Stimulated activated CD8-positive, alpha-beta memory T cell treated with anti-CD3 and anti-CD28 coated beads, Interleukin-7, amount 100 ng/mL, for 4 hours (primary cell): ENCODE measurements around the gene TLDC2.
"Not testable (repeated sequence)": the region's sequence is repeated elsewhere in the genome, so short reads cannot be mapped to it uniquely, and the experiment has no call there.

Experiments used
- DNase-seq, 2 donors: peaks; one replicate each; pipeline ENCODE4 v3.0.0-alpha.2; 2020; ENCODE audit warnings: low read depth in 2 of 2

Gene TLDC2

GRCh38 chr20:36905566-36905965 is 29.6 kb downstream of the TLDC2 start:
- DNase-seq: not testable (repeated sequence)

GRCh38 chr20:36906086-36906485 is 30.1 kb downstream of the TLDC2 start:
- not testable (repeated sequence) for DNase-seq

GRCh38 chr20:36908603-36909002 is 32.7 kb downstream of the TLDC2 start:
- no peak for DNase-seq

- no peak for DNase-seq
Observed at GRCh38 chr20:36916199-36916598, 40.3 kb downstream of the TLDC2 start.

- no peak for DNase-seq
Observed at GRCh38 chr20:36917240-36917639, 41.3 kb downstream of the TLDC2 start.

GRCh38 chr20:36917943-36918342 is 42.0 kb downstream of the TLDC2 start:
- DNase-seq: no peak

GRCh38 chr20:36919715-36920333 is 43.9 kb downstream of the TLDC2 start:
- DNase-seq: no peak

- no peak for DNase-seq
Observed at GRCh38 chr20:36920334-36920730, 44.4 kb downstream of the TLDC2 start.

- DNase-seq: no peak
Observed at GRCh38 chr20:36924167-36925045, 48.5 kb downstream of the TLDC2 start.

GRCh38 chr20:36925234-36925633 is 49.3 kb downstream of the TLDC2 start:
- DNase-seq: no peak

- DNase-seq: no peak
Observed at GRCh38 chr20:36926653-36927200, 50.8 kb downstream of the TLDC2 start.

GRCh38 chr20:36927704-36928103 is 51.8 kb downstream of the TLDC2 start:
- no peak for DNase-seq

GRCh38 chr20:36929290-36929689 is 53.4 kb downstream of the TLDC2 start:
- DNase-seq: no peak

GRCh38 chr20:36929691-36930090 is 53.8 kb downstream of the TLDC2 start:
- DNase-seq: no peak

GRCh38 chr20:36932067-36932466 is 56.1 kb downstream of the TLDC2 start:
- DNase-seq: not testable (repeated sequence)

GRCh38 chr20:36932476-36933426 is 56.8 kb downstream of the TLDC2 start:
- DNase-seq: no peak

- not testable (repeated sequence) for DNase-seq
Observed at GRCh38 chr20:36933571-36933970, 57.6 kb downstream of the TLDC2 start.

- DNase-seq: no peak
Observed at GRCh38 chr20:36936341-36936740, 60.4 kb downstream of the TLDC2 start.

- DNase-seq: not testable (repeated sequence)
Observed at GRCh38 chr20:36936761-36937401, 60.9 kb downstream of the TLDC2 start.

GRCh38 chr20:36937402-36937770 is 61.4 kb downstream of the TLDC2 start:
- DNase-seq: no peak

- DNase-seq: peak in 1 of 2 donors; percentile 20
Observed at GRCh38 chr20:36941401-36941835, 65.5 kb downstream of the TLDC2 start.
